GM19193 (cell line): ENCODE measurements around the gene GPSM3.
A peak's percentile ranks its signal among the peaks of the same experiment; 100 is the strongest.

ENCODE experiments used
- POLR2A ChIP-seq: IDR thresholded peaks from 4 replicates; pipeline ENCODE4 v1.6.1; 2011; ENCODE audit not compliant: insufficient read depth, insufficient read length; ENCODE audit errors: extremely low read depth

Gene GPSM3

DNA sequence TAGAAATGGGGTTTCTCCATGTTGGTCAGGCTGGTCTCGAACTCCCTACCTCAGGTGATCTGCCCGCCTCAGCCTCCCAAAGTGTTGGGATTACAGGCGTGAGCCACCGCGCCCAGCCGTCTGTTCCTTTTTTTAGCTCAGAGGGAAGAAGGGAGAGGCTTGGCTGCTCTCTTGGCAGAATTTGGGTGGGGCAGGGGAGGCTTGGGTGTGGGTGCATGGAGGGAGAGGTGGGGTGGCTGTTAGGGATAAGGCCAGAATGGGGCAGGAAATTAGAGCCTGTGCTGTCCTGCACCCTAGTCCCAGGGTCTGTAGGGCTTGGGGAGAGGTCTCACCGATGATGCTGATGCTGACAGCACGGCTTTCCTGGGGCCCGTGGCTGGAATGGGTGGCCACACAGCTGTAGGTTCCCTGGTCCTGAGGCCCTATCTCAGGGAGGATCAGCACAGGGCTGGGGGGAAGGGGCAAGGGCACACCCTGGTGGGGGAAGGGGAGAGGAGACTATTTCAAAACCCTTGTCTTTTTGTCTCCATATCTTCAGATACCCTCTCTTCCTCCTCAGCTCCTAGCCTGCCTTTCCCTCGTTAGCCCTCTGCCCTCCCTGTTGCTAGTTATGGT lies 10.4 kb downstream of the GPSM3 start:
- no peak for TF ChIP-seq POLR2A

DNA sequence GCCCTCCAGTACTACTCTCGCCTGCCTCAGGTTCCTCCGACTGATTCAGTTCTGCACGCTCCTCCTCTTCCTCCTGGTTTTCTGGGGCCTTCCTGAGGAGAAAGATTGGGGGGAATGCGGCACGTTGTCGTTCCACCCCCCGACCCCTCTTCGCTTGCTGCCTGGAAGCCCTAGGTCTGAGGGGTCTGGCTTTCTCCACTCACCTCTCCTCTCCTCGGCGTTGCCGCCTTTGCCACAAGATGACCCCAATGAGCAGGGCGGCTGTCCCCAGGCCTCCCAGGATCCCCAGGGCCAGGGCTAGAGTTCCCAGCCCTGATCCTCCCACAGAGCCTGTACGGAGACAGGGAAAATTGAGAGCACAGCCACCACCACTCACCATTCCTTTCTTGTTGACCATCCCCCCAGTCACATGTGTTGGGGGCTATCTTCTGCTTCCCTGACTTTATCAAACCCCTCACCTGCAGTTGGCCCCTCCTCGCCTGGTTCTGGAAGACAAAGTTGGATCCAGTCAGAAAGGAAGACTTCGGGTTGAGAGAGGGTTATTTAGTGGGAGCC lies 11.2 kb downstream of the GPSM3 start:
- no peak for TF ChIP-seq POLR2A

DNA sequence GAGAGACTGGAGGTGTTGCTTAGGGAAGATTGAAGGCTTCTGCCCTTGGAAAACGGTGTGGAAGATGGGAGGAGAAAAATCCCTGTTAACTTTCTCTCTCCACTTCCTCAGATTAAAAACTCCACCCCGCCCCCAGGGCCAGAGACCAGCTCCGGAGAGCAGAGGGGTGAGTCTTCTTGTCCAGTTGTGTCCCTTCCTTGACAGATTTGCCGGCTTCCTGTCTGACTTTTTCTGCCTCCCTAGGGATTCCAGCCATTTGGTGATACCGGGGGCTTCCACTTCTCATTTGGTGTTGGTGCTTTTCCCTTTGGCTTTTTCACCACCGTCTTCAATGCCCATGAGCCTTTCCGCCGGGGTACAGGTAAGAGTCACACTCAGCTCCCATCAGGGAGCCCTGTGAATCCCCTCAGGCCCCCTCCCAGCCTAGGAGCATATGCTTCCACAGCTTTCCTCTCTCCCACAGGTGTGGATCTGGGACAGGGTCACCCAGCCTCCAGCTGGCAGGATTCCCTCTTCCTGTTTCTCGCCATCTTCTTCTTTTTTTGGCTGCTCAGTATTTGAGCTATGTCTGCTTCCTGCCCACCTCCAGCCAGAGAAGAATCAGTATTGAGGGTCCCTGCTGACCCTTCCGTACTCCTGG lies 12.6 kb downstream of the GPSM3 start:
- no peak for TF ChIP-seq POLR2A

DNA sequence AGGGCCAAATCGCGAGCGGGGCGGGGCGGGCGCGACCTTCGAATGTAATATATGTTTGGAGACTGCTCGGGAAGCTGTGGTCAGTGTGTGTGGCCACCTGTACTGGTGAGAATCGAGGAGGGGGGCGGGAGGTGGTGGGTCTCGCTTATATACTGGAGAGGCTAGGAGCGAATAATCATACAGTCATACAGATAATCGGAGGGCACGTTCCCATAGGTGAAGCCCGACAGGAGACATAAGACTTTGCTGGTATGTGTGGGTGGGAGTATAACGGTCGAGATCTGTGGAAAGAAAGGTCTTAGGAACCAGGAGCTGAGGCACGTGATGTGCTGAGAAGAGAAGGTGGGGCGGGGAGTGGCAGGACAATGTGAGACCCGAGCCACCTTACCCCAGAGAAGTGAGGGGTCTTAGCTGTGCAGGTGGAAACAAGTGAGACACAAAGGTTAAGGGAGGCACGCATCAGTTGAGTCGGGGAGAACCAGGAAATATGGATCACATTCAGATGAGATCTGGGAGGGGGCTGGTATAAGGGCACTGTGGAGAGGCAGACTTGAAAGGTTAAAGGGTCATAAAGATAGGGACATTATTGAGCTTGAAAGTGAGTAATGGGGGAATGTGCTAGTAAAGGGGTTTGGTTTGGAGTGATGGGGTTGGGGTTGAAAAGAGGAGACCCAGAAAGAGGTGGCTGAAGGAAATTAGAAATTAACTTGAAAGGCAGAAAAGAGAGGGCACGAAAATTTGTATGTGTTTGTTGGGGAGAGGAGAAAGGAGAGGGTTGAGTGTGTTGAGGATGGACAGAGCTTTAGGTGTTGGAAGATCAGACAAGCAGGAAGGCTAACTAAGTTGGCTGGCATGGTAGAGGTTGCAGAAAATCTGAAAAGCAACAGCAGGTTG lies 13.6 kb downstream of the GPSM3 start:
- peak; percentile 7 for TF ChIP-seq POLR2A

DNA sequence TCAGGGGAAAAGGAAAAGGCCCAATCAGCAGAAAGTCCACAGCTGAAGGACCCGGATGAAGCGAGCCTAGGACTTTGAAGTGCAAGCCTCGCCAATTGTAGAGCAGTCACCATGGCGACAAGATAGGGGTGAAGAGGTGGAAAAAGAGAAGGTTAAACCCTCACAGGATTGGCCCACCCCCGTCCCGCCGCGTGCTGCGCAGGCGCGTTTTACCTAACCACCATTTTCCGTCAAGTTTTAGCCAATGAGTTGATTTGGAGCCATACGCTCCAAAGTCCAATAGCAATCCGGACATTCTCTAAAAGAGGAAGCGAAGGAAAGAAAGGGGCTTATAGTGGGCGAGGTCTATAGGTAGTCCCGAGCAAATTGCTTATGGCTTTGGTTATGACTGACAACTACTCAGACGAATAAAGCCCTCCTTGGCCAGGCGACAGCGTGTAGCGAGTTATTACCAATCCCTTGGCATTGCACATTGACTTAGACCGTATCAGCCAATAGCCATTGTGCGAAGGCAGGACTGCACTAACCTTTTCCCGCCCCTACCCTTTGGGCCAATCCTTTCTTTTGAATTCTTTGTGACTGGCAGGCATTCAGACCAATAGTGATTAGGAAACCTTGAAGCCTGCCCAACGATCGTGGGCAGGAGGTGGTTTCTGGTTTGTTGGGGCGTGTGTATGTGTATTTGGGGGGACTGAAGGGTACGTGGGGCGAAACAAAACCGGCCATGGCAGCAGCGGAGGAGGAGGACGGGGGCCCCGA lies 14.5 kb downstream of the GPSM3 start, which contains the start of gene RNF5:
Gene RNF5 (plus strand): TSS at position 618 of the 759 bp plus-strand sequence. CDS start 107 bp downstream, at position 725.
- TF ChIP-seq POLR2A: peak; percentile 22

DNA sequence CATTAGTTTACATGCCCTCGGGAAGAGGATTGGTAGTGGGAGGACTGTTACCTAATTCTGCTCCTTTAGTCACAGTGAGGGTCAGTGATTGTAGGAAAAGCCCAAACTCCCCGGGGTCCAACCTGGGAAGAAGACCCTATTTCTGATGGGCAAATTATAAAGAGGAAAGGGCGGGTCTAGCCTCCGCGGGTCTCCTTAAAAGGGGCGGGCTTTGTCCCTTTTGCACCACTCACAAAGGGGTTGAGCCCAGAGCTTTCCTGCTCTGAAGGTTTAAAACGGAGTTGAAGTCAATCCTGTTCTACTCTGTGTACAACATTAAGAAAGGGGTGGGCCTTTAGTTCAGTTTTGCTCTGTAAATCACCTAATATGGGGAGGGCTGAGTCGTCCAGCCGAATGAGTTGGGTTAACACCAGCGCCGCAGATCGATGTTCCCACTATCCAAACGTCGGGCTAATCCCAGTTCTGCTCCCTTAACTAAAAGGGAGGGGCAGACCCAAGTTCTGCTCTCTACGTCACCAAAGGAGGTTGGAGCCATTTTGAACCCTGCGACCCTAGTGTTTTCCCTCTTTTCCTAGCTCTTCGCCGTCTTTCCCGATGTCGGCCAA lies 15.2 kb downstream of the GPSM3 start:
- peak; percentile 47 for TF ChIP-seq POLR2A

DNA sequence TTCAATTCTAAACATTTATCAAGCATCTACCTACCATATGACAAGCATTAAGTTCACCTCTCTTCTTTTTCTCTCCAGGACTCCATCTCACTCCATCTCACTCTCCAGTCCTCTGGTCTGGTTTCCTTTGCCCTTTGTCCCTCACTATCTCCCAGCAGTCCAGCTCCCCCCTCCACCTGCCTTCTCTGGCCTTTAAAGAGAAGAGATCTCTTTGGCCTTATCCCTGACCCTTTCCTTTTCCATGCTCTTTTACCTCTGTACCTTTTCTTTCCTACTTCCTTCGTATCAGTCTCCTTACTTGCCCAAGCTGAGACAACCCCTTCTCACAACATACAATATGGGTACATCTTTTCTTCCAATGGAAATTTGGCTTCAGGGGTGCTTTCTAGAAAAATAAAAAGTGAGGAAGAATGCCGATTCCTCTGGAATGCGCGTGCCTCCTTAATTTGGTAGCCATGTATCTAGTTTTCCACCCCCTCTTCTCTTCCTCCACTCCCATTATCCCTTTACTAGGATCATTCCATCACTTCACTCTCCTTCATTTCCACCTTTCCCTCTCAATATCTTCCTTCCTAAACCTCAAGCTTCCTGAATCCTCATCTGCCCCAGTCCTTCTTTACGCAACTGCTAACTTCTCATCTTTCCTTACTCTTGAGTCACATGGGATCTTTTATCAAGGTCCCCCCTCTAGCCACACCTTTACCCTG lies 15.8 kb downstream of the GPSM3 start:
- TF ChIP-seq POLR2A: no peak

DNA sequence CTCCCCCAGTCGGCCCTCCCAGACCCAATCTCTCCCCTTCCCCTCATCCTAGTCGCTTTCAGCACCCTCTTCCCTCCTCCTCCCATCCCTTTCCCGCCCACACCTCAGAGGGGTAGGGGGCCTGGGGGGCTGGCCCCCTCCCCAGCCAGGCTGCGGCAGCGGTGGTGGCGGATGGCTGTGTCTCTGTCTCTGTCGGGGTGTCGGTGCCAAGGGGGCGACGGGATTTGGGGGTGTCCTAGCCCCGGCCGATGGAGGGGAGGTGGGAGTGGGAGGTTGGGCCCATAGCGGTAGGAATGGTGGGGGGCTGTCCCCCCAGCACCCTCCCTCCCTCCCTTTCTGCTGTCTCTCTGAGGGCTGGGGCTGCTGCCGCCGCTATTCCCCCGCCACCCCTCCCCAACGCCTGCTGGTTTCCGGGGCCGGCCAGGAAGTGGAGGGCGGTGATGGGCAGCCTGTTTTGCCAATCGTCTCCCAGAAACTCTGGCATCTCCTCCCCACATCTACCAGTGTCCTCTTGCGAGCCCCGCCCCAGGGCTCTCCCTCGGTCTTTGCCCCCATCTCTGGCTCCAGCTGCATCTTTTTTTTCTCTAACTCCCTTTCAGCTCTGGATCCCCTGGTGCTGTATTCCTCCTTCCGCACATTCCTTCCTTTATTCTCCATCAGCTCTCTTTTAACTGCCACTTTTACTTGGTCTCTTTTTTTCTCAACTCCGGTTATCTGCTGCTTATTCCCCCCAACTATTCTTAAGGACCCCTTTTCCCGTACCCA lies 16.6 kb downstream of the GPSM3 start, which contains the start of gene AGPAT1:
Gene AGPAT1 (minus strand): TSS at position 374 of the 765 bp plus-strand sequence. CDS start 4,588 bp downstream, outside the sequence.
- peak; percentile 71 for TF ChIP-seq POLR2A

DNA sequence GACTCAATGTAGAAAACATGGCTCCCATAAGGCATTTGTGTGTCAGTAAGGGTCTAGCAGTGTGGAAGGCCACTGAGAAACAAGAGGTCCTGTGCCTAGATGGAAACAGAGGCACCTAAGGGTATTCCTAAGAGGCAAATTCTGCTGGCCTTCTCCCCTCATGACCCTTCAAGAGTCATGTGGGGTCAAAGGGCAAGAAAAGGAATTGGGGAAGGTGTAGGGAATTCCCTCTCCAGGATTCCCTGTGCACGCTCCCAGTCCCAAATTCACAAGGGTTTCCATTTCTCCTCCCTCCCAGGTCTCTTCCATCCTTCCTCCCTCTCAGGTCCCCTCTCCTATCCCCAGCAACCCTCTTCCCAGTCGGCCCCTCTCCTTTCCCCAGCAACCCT lies 17.1 kb downstream of the GPSM3 start:
- no peak for TF ChIP-seq POLR2A

DNA sequence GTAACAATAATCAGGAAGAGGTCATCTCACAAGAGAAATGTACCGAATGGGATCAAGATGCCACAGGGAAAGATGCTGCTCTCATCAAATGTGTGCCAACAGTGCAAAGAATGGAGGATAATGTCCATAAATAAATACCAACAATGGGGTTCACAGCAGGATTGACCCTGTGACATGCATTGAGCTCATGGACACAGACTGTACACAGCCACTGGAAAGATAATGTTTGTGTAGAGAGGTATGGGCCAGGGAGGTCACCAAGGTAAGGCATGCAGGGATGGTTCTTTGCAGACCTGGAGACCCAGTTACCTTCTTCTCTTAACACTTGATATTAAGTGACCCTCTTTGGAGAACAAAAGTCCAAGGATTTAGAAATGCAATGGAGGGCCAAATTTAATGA lies 18.0 kb downstream of the GPSM3 start:
- no peak for TF ChIP-seq POLR2A

DNA sequence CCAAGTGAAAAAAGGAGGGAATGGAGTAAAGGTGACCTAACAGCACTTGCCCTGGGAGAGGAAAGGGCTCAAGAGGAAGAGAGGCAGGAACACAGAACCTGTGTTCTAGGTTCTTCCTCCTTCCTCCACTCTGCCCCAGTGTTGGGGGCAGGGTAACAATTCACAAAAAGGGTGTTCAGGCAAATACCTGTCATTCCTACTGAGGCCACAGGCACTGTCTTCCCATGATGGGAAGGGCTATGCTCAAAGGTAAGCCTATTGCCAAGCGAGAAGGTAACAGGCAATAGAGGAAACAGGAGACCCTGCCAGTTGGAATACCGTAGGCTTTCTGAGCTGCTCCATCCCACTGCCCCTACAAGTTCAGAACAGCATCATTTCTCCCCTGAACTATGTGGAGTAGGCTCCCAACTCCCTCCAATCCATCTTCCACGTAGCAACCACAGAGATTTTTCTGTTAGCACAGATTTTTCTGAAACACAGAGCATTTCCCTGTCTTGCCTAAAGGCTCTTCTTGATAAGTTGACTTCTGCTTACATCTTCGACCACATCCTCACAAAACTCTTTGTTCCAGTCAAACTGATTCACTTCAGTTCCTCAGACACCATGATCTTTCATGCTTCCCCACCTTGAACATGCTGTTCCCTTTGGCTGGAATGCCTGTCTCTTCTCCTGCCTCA lies 19.3 kb downstream of the GPSM3 start:
- no peak for TF ChIP-seq POLR2A

DNA sequence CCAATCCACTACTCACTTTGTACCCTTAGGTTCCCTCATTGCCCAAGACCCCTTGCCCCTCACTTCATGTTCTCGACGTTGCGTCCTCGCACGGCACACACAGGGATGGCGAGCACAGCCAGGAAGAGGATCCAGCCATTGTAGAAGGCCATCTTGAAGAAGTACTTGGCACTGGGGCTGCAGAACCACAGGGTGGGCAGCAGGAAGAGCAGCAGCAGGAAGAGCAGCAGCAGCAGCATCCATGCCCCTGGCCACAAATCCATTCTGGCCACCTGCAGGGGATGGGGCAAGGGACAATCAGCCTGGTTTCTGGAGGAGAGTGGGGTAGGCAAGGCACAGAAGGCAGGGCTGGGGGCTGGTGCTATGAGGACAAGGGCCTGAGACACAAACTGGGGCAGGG lies 21.2 kb downstream of the GPSM3 start:
- no peak for TF ChIP-seq POLR2A
